HG03521 (cell line): ENCODE data around the gene UMAD1.
"Not testable (repeated sequence)": the region's sequence is repeated elsewhere in the genome, so short reads cannot be mapped to it uniquely, and the experiment has no call there.

Experiments used
- ATAC-seq: cut with Tn5 transposase; IDR thresholded peaks from one replicate; pipeline ENCODE4 v1.9.1; 2021; ENCODE audit warnings: mild to moderate bottlenecking, moderate library complexity; ENCODE audit not compliant: unreplicated experiment

UMAD1 gene

DNA sequence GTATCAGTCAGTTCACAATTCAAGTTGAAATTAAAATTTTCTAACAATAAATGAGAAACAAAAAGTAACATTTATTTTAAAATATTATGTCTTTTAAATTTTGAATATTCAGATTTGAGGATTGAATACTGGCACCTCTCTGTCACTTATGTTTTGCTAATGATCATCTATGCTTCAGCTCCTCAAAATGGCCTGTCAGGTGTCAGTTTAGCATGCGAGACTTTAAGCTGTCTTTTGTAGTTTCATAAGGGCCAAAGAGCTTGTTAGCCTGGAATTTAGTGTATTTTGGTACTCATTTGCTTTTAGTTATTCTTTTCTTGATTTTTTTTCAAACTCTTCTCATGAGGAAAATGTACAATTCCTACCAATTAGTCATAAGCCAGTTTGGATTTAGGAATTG lies 179.9 kb downstream of the UMAD1 start:
- ATAC-seq, result no peak

DNA sequence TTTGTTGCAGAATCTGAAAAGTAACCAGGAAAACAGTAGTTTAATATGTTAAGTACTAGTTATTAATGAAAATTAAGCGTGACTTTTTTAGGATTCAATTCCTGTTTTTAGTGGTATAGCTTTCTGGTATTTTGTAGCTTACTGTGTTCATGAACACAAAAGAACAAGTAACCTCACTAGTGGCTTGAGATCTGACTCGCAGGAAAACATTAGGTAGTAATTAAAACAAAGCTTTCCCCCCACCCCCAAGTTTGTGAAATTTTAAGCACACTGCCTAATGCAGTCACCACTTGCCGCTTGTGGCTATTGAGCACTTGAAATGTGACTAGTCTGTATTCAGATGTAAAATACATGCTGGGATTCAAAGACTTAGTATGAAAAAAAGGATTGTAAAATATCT lies 180.4 kb downstream of the UMAD1 start:
- ATAC-seq, result peak; percentile 32

DNA sequence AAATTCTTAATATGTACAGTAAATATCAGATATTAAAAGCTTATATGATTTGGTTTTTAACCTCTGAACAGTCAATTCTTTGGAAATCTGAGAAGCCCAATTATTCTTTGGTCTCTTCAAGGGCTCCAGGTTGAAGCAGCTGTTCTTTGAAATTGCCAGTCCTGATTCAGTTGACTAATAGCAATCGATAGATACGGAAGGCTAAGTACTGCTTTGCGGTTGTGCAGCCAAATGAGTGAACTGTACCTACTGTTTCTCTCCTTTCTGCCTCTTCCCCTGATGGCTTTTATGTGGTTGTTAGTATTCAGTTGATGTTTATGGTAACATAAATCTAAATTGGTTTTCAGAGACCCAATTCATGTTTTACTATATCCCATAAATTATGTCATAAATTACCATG lies 181.0 kb downstream of the UMAD1 start:
- no peak for ATAC-seq

DNA sequence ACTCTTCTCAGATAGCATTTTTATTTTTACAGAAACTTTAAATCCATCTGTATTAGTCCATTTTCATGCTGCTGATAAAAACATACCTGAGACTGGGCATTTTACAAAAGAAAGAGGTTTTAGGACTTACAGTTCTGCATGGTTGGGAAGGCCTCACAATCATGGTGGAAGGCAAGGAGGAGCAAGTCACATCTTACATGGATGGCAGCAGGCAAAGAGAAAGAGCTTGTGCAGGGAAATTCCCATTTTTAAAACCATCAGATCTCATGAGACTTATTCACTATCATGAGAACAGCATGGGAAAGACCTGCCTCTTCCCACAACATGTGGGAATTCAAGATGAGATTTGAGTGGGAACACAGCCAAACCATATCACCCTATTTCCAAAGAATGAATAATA lies 184.7 kb downstream of the UMAD1 start:
- not testable (repeated sequence) for ATAC-seq

DNA sequence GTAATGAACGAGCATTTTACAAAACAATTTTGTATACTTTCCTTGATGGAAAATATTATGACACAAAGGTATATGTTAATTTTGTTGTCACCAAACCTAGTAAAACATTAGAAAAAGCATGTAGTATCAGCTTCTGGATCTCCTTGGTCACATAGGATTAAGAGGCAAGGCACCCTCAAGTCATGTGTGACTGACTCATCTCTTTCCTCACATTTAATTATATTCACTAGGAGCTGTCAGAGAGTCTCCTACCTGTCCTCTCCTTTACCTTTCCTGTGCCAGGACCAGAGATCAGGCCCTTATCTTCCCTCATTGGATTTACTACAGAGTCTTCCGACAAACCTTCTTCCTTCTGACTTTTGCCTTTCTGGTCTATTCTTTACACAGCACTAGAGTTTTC lies 189.1 kb downstream of the UMAD1 start:
- no peak for ATAC-seq

DNA sequence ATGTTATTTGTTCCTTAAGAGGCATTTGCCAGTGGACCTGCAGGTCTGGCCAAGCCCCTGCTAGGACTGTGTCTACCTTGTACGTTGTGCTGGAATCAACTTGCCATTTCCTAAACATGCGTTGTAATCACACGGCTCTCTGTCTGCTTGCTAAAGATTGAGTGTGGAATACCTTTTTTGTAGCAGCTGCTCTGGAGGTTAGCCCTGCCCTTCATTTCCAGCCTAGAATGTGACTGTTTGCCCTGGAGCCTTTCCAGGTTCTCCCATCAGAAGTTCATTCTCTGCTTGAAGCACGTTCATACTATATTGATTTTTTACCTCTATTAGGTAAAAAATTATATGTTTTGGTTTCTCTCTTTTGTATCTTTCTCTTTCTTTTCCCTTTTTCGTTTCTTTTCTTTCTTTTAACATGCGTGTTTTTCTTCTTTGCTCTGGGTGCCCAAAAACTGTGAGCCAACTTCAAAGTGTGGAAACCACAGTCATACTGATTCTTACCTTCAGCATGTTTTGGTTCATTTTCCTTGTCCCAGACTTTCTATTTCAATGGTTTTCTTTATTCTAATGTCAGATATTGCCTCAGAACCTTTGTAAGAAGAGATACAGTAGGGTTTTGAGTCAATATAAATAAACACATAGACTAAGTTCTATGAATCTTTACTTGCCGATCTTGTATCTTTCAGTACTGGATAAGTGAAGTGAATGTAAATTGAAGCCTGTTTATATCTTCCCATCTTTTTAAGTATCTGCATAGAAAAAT lies 189.7 kb downstream of the UMAD1 start:
- ATAC-seq, result no peak

DNA sequence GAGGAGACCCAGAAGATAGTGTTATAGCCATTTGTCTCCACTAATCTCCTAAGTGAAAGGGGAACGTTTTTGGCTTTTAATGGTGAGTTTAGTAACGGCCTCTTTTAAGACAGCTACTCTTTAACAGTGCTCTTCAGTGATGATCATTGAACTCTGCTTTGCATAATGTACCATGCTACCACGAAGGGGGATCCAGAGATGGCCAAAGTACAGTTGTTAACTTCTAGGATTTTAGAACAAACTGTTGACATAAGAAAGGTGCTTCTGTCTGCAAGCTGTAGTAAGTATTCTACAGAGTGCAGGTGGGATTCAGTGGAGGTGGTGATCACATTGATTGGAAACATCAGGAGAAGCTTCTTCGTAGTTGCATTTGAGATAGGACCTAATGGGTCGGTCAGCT lies 192.0 kb downstream of the UMAD1 start:
- ATAC-seq, result no peak

DNA sequence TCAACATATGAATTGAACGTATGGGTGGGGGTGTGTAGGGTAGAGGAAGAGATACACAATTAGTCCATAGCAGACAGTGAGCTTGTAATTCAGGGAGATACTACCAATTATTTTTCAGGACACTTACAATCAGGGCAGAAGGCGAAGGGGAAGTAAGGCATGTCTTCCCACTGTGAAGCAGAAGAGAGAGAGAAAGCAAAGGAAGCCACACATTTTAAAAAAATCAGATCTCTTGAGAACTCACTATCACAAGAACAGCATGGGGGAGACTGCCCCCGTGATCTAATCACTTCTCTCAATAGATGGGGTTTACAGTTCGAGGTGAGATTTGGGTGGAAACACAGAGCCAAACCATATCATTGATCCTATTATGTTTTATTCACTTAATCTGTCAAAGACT lies 194.2 kb downstream of the UMAD1 start:
- no peak for ATAC-seq

DNA sequence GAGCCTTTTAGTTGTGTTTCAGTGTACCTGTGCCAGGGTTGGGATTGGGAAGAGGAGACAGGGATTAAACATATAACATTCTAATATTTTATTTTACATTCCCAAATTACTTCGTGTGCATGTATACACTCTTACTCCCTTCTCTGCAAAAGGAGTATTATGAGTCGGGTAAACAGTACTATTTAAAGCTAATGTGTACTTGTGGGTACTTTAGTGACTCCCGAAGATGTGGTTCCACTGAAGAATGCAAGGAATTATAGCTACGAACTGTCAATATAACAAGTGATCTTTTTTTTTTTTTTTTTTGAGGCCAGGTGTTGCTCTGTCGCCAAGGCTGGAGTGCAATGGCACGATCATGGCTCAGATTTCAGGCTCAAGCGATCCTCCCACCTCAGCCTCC lies 200.5 kb downstream of the UMAD1 start:
- ATAC-seq, result no peak

DNA sequence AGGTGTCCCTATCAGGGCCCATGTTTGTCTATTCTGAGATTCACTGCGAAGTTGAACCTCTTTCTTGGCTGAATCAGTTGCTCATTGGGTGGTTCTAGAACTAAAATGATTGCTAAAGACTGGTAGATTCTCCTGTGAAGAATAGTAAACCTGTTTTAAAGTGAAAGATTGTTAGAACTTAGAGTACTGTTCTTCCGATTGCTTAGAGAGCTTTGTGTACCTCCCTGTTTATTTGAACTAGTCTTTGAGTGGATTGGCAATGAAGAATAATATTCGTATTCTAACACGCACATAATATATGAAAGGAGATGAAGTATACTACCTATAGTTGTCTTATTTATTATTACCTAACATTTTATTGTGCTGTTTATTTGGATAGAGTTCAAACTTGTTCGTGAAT lies 202.7 kb downstream of the UMAD1 start:
- no peak for ATAC-seq

DNA sequence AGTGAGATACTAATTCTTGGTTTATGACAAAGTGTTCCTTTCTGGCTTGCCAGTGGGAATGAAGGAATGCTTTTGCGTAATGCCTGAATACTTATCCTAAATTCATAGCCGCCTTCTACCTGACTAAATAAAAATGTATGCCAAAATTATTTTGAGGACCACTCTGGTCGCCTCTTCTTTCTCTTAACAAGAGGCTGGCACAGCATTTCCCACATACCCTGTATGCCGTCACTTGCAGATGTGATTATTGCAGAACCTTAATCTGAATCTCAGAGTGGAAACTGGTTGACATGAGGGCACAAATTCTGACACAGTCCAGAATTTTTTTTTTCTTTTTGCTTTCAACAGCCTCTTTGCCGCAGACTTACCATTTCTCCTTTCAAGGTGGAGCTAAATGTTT lies 203.4 kb downstream of the UMAD1 start:
- ATAC-seq, result no peak

DNA sequence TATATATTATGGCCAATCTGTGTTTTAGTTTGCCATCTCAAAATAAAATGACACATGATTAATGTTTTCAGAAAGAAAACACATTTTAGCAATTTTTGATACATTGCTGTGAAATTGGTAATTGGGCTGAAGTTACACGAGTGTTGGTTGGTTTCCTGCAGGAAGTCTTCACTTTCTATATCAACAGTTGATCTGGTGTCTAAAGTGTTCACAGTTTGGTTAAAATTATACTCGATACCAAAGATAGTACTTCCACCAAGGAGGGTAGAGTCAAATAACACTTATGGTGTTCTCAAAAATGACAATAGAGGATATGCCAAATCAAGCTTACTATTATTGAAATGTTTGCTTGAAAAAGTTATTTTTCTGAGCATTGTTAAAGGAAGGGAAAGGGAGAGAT lies 207.7 kb downstream of the UMAD1 start:
- no peak for ATAC-seq

DNA sequence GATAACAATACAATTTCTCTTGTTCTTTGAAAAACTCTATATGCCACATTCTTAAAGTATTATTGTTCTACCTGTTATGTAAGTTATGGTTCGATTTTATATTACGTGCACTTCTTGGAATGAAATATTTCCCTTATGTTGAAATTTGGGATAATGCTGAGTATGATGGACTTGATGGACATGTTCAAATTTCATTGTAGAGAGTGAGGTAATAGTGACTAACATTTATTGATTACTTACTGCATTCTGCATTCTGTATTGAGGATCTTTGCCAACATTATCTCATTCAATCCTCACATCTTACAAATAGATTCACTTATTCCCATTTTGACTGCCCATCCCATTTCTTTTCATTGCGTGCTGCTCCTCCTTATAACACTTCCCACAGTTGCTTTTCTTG lies 208.3 kb downstream of the UMAD1 start:
- no peak for ATAC-seq

DNA sequence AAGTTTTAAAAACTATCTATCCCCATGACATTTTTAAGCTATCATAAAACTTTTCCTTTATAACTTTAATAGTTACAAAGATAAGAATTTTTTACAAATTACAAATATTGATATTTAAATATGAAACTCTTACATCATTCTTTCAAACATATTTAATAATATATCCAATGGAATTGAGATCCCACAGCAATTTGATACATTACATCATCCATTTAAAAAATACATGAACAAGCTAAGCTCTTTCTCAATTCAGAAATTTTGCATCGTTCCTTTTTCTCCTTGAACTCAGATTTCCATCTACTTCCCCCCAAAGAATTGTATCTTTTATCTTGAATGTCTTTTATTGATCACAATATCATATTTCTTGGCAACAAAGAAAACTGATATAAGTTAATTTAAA lies 209.6 kb downstream of the UMAD1 start:
- ATAC-seq, result no peak

DNA sequence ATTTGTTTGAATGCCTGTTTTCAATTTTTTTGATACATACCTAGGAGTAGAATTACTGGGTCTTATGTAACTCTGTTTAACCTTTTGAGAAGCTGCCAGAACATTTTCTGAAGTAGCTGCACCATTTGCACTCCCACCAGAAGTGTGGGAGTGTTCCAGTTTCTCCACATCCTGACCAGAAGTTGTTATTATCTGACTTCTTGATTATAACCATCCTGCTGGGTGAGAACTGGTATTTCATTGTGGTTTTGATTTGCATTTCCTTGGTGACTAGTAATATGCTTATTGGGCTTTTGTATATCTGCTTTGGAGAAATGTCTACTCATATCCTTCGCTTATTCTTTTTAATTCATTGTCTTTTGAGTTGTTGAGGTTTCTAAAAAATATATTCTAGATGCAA lies 210.8 kb downstream of the UMAD1 start:
- ATAC-seq, result no peak

DNA sequence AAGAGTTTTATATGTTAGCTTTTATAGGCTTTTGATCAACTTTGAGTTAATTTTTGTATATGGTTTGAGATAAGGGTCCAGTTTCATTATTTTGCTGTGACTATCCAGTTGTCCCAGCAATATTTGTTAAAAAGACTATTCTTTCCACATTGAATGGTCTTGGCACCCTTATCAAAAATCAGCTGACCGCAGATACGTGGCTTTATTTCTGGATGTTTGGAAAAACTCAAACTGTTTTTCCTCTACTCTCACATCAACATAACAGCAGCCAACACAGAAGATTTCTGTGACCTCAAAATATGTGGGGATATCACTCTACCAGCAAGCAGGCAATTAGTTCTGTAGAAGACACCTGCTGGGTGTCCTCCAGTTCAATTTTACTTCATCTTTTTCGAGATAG lies 211.4 kb downstream of the UMAD1 start:
- ATAC-seq, result no peak

DNA sequence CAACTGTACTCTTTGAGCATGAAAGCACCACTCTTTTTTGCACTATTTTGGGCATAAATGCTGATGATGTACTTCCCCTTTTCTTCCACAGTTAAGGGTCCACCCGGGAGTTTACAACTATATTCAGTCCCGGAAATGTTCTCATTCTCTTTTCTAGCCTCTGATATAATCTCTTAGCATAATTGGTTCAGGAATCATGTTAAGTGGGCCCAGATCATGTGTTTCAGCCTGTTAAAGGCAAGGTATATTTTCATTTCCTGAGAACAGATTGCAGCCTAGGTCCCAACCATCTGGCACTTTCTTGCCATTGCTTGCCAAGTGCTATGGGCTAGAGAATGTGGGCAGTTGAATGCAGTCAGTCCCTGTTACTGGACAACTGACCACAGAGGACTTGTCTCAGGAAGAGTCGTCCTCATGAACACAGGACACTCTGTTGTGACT lies 216.6 kb downstream of the UMAD1 start:
- no peak for ATAC-seq

DNA sequence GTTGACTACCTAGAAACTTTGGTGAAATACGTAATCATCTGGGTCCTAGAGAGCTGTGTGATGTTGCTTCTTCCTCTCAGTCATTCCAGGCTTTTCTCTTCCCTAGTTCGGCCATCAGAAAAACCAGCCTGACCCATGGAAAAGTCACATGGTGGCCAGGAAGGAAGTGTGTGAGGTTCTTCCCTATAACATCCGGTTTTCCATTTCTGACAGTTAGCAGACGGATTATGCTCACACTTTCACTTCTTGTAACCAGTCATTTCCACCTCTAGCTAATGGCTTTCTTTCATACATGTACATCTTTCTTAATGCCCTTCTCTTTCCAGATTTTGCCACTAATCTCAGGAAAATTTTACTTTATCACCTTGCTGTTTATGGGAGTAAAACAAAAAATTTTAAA lies 218.0 kb downstream of the UMAD1 start:
- ATAC-seq, result no peak

DNA sequence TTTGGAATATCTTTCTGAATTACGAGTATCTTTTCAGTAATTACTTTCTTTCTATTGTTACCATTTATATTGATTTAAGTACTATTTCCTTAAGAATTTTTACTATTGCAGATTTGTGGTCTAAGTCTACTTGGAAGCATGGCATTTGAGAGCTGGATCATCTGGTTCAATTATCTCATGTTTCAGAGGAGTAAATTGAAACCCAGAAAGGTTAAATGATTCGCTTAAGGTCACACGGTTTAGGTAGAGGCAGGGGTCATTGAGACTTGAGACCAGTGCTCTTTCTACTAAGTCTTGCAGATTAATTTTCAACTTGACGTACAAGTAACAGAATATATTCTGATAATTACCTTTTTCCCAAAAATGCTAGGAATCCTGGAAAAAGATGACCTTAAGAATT lies 218.9 kb downstream of the UMAD1 start:
- no peak for ATAC-seq

DNA sequence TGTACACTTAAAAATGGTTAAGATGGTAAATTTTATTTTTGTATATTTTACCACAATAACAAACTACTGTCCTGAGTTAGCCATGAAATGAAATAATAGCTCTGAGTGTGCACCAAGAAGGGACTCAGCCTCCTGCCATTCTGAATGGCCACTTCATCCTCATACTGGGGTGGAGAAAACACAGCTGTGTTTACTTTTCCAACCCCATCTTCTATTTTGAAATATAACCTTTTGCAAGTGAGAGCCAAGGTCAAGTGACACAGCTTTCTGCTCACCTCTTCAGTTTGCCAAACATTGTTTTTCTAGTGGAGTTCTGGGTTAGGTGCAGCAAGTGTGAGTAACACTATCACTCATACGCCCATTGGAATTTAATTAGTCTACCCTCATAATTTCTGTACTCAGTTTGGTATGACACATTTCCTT lies 220.7 kb downstream of the UMAD1 start:
- ATAC-seq, result no peak

DNA sequence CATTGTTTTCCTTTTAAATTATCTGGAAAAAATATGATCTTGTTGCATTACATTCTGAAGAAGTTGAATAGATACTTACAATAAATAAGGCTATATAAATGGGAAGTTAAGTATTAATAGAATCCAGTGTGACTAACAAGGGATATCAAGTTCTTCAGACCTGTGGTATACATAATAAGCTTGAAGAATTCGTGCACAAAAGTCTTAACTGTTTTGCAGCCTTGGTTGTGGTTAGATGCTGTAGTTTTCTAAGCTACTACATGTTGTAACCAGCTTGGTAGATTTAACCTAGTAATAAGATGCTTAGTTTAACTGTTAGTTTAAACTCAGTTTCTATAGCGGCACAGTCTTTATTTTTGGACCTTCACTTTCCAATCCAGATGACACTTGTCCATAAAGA lies 221.8 kb downstream of the UMAD1 start:
- ATAC-seq, result no peak

DNA sequence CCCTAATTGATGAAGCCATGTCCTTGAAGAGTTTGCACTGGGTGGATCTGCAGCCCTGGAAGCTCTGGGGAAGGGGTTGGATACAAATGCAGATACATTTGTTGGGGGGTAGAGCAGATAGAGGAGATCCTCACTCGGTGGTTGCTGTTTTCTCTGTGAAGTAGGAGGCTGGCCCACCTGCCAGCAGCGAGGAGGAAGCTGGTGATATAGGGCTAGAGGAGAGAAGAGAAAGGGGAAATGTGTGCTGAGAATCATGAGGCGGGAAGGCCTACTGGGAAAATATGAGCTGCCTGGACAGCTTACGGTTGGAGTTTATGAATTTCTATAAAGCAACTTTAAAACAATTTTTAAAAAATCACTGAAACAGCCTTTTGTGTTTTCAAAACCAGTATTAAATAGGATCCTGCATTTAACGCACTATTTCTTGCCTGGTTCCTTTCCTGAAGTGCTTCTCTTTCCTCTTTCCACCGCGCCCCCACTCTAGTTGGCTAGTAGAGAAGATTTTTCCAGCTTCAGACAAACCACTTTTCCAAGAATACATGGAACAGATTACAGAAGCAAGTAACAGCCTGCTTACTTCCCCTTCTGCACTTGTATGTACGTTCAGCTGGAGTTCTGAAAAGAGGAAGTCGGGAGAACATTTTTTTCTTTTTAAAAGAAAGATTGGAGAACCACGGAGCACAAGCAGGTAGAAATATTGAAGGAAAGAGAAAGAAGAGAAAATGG lies 227.5 kb downstream of the UMAD1 start:
- ATAC-seq, result no peak

DNA sequence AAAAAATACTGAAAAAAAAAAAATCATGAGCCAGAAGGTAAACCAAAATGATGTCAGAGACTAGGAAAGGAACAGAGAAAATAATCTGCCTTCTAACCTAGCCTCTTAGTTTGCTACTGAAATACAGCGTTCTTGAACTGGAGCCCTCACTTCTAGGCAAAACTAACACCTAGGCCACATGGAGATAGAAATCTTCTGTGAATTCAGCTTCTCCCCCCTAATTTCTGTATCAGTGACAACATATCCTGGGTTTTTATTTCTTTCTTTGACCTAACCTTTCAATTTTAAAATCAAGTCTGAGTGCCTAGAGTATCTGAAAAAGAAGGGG lies 228.0 kb downstream of the UMAD1 start:
- no peak for ATAC-seq
